NCI-H82 treated with DMSO at 0.1 percent for 48 hours (cell line): ENCODE results near the gene SIM1.

Experiments
- DNase-seq: peaks from one replicate; lab custom pipeline; 2025; ENCODE audit not compliant: unreplicated experiment; lab: John Stamatoyannopoulos, UW

The SIM1 gene

GRCh38 chr6:100464903-100465700 lies at the start of gene SIM1:
SIM1 (minus strand) TSS chr6:100464921; CDS start chr6:100463468, 1,453 bp downstream.
- peak; percentile 40 for DNase-seq

GRCh38 chr6:100512203-100512862 lies 47.6 kb upstream of the SIM1 start:
- no peak for DNase-seq

- no peak for DNase-seq
These were observed 44.4 kb upstream of the SIM1 start for GRCh38 chr6:100509101-100509500.

GRCh38 chr6:100506651-100507050 lies 41.9 kb upstream of the SIM1 start:
- DNase-seq, result no peak

- no peak for DNase-seq
These were observed 40.3 kb upstream of the SIM1 start for GRCh38 chr6:100504786-100505737.

- no peak for DNase-seq
These were observed 38.5 kb upstream of the SIM1 start for GRCh38 chr6:100503043-100503705.

- DNase-seq, result no peak
These were observed 28.6 kb upstream of the SIM1 start for GRCh38 chr6:100493206-100493888.

GRCh38 chr6:100491952-100492670 lies 27.4 kb upstream of the SIM1 start:
- no peak for DNase-seq

- DNase-seq, result no peak
These were observed 25.3 kb upstream of the SIM1 start for GRCh38 chr6:100490065-100490464.

- DNase-seq, result no peak
These were observed 23.5 kb upstream of the SIM1 start for GRCh38 chr6:100488244-100488643.

- no peak for DNase-seq
These were observed 22.9 kb upstream of the SIM1 start for GRCh38 chr6:100487638-100488037.

GRCh38 chr6:100485268-100485667 lies 20.5 kb upstream of the SIM1 start:
- DNase-seq, result no peak

GRCh38 chr6:100484474-100484873 lies 19.8 kb upstream of the SIM1 start:
- DNase-seq, result no peak

- DNase-seq, result no peak
These were observed 18.0 kb upstream of the SIM1 start for GRCh38 chr6:100482698-100483097.

GRCh38 chr6:100479179-100480035 lies 14.7 kb upstream of the SIM1 start:
- DNase-seq, result peak; percentile 21

- DNase-seq, result no peak
These were observed 11.0 kb upstream of the SIM1 start for GRCh38 chr6:100475554-100476320.

GRCh38 chr6:100473182-100473581 lies 8.5 kb upstream of the SIM1 start:
- DNase-seq, result no peak

- no peak for DNase-seq
These were observed 8.0 kb upstream of the SIM1 start for GRCh38 chr6:100472674-100473073.
